H1 (cell line): Measurements from ENCODE around the gene NTRK2. TPM values are rescaled to one million over a fixed set of nuclear protein-coding genes. Genes with fewer than 3 reads are reported as not detected.

Experiments
- BACH1 ChIP-seq: IDR thresholded peaks from 2 replicates; pipeline ENCODE4 v1.6.1; 2012; ENCODE audit warnings: low read length, improper control_type of control experiment
- NRF1 ChIP-seq: IDR thresholded peaks from 2 replicates; pipeline ENCODE4 v1.6.1; 2011; ENCODE audit warnings: mild to moderate bottlenecking, low read depth, low read length, improper control_type of control experiment
- POLR2AphosphoS5 ChIP-seq: IDR thresholded peaks from 2 replicates; pipeline ENCODE4 v1.6.1; 2011; ENCODE audit warnings: low read depth, low read length
- RXRA ChIP-seq: IDR thresholded peaks from 2 replicates; pipeline ENCODE4 v1.6.1; 2011; ENCODE audit warnings: low read depth, mild to moderate bottlenecking, low read length, moderate library complexity; ENCODE audit not compliant: insufficient read depth
- TCF12 ChIP-seq: IDR thresholded peaks from 2 replicates; pipeline ENCODE4 v1.6.1; 2011; ENCODE audit warnings: low read depth, mild to moderate bottlenecking, low read length
- polyA plus RNA-seq, 7 experiments: library from polyadenylated mRNA; depleted of rRNA in 3 of 7; stranded (reverse) in 5 of 7; unstranded in 2 of 7; fragments of >200 nt in 5 of 7; fragments of 200-250 nt in 2 of 7; gene quantifications; 1 replicate in 5 of 7; 2 replicates in 1 of 7; 4 replicates in 1 of 7; pipeline versions ENCODE4 v1.2.1 to v1.2.3, GENCODE V29; 2011 to 2013; ENCODE audit warnings: missing spikeins in 2 of 7, mixed read lengths in 2 of 7
- total RNA-seq: library from RNA; stranded (reverse); fragmentation: NEBNext Ultra II Directional; extraction: Animal tissue kit (Norgen Biotek cat#: 25700); gene quantifications from 2 replicates; pipeline ENCODE4 v1.2.1, GENCODE V29; 2021
- TF ChIP-seq, protein P1 (sequence below): fragments of 300-600 bp; sonication (generic); IDR thresholded peaks from 2 replicates; pipeline ENCODE4 v1.7.1; 2012; ENCODE audit warnings: low read length, moderate library complexity, mild to moderate bottlenecking, inconsistent platforms; ENCODE audit not compliant: insufficient replicate concordance

Gene NTRK2
- total and polyA plus RNA-seq, 2 of the 8 experiments (the other 6 are each of a cell fraction or from before 2014, with no cell fraction given), result 0.03 to 0.04 TPM

DNA sequence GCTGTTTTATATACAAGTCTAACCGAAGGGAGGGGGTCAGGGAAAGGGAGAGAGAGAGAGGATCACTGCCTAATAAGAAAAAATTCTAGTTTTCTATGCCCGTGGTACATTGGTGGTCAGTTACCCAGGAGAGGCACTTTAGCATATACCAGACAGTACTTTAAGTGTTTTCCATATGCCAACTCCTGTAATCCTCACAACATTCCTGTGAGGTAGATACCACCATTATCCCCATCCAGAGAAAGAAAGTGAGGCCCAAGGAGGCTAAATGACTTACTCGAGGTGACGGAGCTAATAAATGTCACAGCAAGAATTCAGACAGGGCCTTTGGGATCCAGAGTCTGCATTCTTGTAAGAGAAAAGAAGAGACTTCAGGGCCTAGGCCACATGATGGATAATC lies 161.8 kb downstream of the NTRK2 start (continued):
- TF ChIP-seq, protein P1, sequence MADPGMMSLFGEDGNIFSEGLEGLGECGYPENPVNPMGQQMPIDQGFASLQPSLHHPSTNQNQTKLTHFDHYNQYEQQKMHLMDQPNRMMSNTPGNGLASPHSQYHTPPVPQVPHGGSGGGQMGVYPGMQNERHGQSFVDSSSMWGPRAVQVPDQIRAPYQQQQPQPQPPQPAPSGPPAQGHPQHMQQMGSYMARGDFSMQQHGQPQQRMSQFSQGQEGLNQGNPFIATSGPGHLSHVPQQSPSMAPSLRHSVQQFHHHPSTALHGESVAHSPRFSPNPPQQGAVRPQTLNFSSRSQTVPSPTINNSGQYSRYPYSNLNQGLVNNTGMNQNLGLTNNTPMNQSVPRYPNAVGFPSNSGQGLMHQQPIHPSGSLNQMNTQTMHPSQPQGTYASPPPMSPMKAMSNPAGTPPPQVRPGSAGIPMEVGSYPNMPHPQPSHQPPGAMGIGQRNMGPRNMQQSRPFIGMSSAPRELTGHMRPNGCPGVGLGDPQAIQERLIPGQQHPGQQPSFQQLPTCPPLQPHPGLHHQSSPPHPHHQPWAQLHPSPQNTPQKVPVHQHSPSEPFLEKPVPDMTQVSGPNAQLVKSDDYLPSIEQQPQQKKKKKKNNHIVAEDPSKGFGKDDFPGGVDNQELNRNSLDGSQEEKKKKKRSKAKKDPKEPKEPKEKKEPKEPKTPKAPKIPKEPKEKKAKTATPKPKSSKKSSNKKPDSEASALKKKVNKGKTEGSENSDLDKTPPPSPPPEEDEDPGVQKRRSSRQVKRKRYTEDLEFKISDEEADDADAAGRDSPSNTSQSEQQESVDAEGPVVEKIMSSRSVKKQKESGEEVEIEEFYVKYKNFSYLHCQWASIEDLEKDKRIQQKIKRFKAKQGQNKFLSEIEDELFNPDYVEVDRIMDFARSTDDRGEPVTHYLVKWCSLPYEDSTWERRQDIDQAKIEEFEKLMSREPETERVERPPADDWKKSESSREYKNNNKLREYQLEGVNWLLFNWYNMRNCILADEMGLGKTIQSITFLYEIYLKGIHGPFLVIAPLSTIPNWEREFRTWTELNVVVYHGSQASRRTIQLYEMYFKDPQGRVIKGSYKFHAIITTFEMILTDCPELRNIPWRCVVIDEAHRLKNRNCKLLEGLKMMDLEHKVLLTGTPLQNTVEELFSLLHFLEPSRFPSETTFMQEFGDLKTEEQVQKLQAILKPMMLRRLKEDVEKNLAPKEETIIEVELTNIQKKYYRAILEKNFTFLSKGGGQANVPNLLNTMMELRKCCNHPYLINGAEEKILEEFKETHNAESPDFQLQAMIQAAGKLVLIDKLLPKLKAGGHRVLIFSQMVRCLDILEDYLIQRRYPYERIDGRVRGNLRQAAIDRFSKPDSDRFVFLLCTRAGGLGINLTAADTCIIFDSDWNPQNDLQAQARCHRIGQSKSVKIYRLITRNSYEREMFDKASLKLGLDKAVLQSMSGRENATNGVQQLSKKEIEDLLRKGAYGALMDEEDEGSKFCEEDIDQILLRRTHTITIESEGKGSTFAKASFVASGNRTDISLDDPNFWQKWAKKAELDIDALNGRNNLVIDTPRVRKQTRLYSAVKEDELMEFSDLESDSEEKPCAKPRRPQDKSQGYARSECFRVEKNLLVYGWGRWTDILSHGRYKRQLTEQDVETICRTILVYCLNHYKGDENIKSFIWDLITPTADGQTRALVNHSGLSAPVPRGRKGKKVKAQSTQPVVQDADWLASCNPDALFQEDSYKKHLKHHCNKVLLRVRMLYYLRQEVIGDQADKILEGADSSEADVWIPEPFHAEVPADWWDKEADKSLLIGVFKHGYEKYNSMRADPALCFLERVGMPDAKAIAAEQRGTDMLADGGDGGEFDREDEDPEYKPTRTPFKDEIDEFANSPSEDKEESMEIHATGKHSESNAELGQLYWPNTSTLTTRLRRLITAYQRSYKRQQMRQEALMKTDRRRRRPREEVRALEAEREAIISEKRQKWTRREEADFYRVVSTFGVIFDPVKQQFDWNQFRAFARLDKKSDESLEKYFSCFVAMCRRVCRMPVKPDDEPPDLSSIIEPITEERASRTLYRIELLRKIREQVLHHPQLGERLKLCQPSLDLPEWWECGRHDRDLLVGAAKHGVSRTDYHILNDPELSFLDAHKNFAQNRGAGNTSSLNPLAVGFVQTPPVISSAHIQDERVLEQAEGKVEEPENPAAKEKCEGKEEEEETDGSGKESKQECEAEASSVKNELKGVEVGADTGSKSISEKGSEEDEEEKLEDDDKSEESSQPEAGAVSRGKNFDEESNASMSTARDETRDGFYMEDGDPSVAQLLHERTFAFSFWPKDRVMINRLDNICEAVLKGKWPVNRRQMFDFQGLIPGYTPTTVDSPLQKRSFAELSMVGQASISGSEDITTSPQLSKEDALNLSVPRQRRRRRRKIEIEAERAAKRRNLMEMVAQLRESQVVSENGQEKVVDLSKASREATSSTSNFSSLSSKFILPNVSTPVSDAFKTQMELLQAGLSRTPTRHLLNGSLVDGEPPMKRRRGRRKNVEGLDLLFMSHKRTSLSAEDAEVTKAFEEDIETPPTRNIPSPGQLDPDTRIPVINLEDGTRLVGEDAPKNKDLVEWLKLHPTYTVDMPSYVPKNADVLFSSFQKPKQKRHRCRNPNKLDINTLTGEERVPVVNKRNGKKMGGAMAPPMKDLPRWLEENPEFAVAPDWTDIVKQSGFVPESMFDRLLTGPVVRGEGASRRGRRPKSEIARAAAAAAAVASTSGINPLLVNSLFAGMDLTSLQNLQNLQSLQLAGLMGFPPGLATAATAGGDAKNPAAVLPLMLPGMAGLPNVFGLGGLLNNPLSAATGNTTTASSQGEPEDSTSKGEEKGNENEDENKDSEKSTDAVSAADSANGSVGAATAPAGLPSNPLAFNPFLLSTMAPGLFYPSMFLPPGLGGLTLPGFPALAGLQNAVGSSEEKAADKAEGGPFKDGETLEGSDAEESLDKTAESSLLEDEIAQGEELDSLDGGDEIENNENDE, result no peak
- TF ChIP-seq NRF1, result no peak
- TF ChIP-seq RXRA, result no peak
- no peak for TF ChIP-seq TCF12
- TF ChIP-seq BACH1, result no peak
- no peak for TF ChIP-seq POLR2AphosphoS5
